CD8-positive, alpha-beta memory T cell (primary cell): ENCODE data around the gene MOB2. TPM values are rescaled to one million over a fixed set of nuclear protein-coding genes. Genes with fewer than 3 reads are reported as not detected.
"Not testable (repeated sequence)": the region's sequence is repeated elsewhere in the genome, so short reads cannot be mapped to it uniquely, and the experiment has no call there.

Experiments
- CTCF ChIA-PET: fragments of 350-600 bp; sonication (Branson Sonifier 250); formaldehyde crosslinking; loops from one replicate; lab custom pipeline; 2021; ENCODE audit warnings: antibody characterized with exemption; lab: Charles Lee
- POLR2A ChIA-PET: fragments of 350-600 bp; sonication (Branson Sonifier 250); formaldehyde crosslinking; loops from one replicate; lab custom pipeline; 2021; ENCODE audit warnings: antibody characterized with exemption; lab: Charles Lee
- DNase-seq, 5 donors: peaks; one replicate each; pipeline versions ENCODE4 v3.0.0 to v3.0.0-alpha.2; 2020 to 2022; ENCODE audit warnings: mixed read lengths in 1 of 5
- H3K27ac ChIP-seq: one replicate; pipeline ENCODE4 v1.7.0; 2013; ENCODE audit warnings: low read depth, mild to moderate bottlenecking, low read length, moderate library complexity
- H3K27me3 ChIP-seq: 2 replicates; pipeline ENCODE4 v1.7.0; 2013; ENCODE audit warnings: low read length, mild to moderate bottlenecking; ENCODE audit not compliant: insufficient read depth, poor library complexity, severe bottlenecking
- H3K36me3 ChIP-seq: 2 replicates; pipeline ENCODE4 v1.7.0; 2013; ENCODE audit warnings: mild to moderate bottlenecking, low read length, moderate library complexity; ENCODE audit not compliant: insufficient read depth
- H3K4me1 ChIP-seq: 2 replicates; pipeline ENCODE4 v1.7.0; 2013; ENCODE audit warnings: mild to moderate bottlenecking, low read length, moderate library complexity; ENCODE audit not compliant: insufficient read depth
- H3K4me3 ChIP-seq: 2 replicates; pipeline ENCODE4 v1.7.0; 2013; ENCODE audit warnings: mild to moderate bottlenecking, low read length
- H3K9me3 ChIP-seq: 2 replicates; pipeline ENCODE4 v1.7.0; 2013; ENCODE audit warnings: mild to moderate bottlenecking, low read length
- H3K27ac Mint-ChIP-seq, 8 donors: one replicate each; pipeline ENCODE4 v1.8.0; 2020 to 2021; ENCODE audit warnings: mixed read lengths in 8 of 8, mild to moderate bottlenecking in 6 of 8, inconsistent platforms in 3 of 8, moderate library complexity in 3 of 8
- H3K27me3 Mint-ChIP-seq, 2 donors: one replicate each; pipeline ENCODE4 v1.8.0; 2020 to 2021; ENCODE audit warnings: mixed read lengths in 2 of 2, mild to moderate bottlenecking in 1 of 2, moderate library complexity in 1 of 2
- H3K36me3 Mint-ChIP-seq, 3 donors: one replicate each; pipeline ENCODE4 v1.8.0; 2020 to 2021; ENCODE audit warnings: mixed read lengths in 3 of 3, inconsistent platforms in 1 of 3, mild to moderate bottlenecking in 1 of 3
- H3K4me1 Mint-ChIP-seq, 3 donors: one replicate each; pipeline ENCODE4 v1.8.0; 2020 to 2021; ENCODE audit warnings: mixed read lengths in 3 of 3, inconsistent platforms in 1 of 3, mild to moderate bottlenecking in 1 of 3
- H3K4me3 Mint-ChIP-seq, 7 donors: one replicate each; pipeline ENCODE4 v1.8.0; 2020 to 2021; ENCODE audit warnings: mixed read lengths in 7 of 7, mild to moderate bottlenecking in 6 of 7, moderate library complexity in 4 of 7, inconsistent platforms in 2 of 7
- H3K9me3 Mint-ChIP-seq, 5 donors: one replicate each; pipeline ENCODE4 v1.8.0; 2020 to 2022; ENCODE audit warnings: mixed read lengths in 5 of 5, mild to moderate bottlenecking in 3 of 5, moderate library complexity in 2 of 5, inconsistent platforms in 1 of 5
- polyA plus RNA-seq: library from polyadenylated mRNA; unstranded; fragments of 300-500 nt; fragmentation: Illumina TruSeq; gene quantifications from one replicate; pipeline ENCODE4 v1.2.3, GENCODE V29; 2021
- total RNA-seq, 2 experiments: library from RNA; stranded (reverse); gene quantifications; one replicate each; pipeline ENCODE4 v1.2.3, GENCODE V29; 2021

Gene MOB2
- total and polyA plus RNA-seq, 3 experiments from 2014 or later, result 26.6 to 67.4 (median 28.7) TPM

GRCh38 chr11:1516273-1517067 is 29.9 kb upstream of the MOB2 start:
- Mint-ChIP-seq H3K27me3 (no peaks in the 10 kb centered on the region), H3K36me3 (peaks cover 0 to 37% (median 3%) of the 10 kb centered on the region in 3 donors), H3K4me1 (peaks cover 68 to 95% (median 78%) of the 10 kb centered on the region in 3 donors), H3K27ac (peak overlapping the region in 6 of 8 donors; percentile 22 to 95 (median 74)), H3K9me3 (no peaks in the 10 kb centered on the region), H3K4me3 (peak overlapping the region in 5 of 7 donors; percentile 3 to 82 (median 55))
- CTCF ChIA-PET, result interaction anchor here (1.0 to 2.2 kb wide), 5 partner anchors 10 to 314 kb away, joined by 3 to 9 read pairs (median 3); no protein-coding TSS in a partner anchor
- Histone ChIP-seq H3K36me3 (no peaks in the 10 kb centered on the region), H3K4me3 (no peak overlapping the region), H3K9me3 (no peaks in the 10 kb centered on the region), H3K4me1 (peaks cover 31% of the 10 kb centered on the region), H3K27ac (no peak overlapping the region), H3K27me3 (no peaks in the 10 kb centered on the region)
- peak in 1 of 5 donors; percentile 40 for DNase-seq
- POLR2A ChIA-PET, result no interaction called here

GRCh38 chr11:1515082-1516060 is 28.8 kb upstream of the MOB2 start:
- peaks cover 64 to 93% (median 74%) of the 10 kb centered on the region in 3 donors for H3K4me1 Mint-ChIP-seq
- ChIA-PET POLR2A (no interaction called here), CTCF (interaction anchor here (1.0 to 2.2 kb wide), 10 partner anchors 8 to 313 kb away, joined by 3 to 10 read pairs (median 4); no protein-coding TSS in a partner anchor)
- H3K27me3 Mint-ChIP-seq, result no peaks in the 10 kb centered on the region
- peak overlapping the region in 2 of 7 donors; percentile 11 to 19 for H3K4me3 Mint-ChIP-seq
- H3K4me1 ChIP-seq, result peaks cover 31% of the 10 kb centered on the region
- H3K27me3 ChIP-seq, result no peaks in the 10 kb centered on the region
- H3K36me3 Mint-ChIP-seq, result peaks cover 0 to 31% (median 3%) of the 10 kb centered on the region in 3 donors
- no peak overlapping the region for H3K27ac ChIP-seq
- H3K4me3 ChIP-seq, result no peak overlapping the region
- H3K9me3 ChIP-seq, result no peaks in the 10 kb centered on the region
- H3K27ac Mint-ChIP-seq, result peak overlapping the region in 2 of 8 donors; percentile 22 to 71
- DNase-seq, result peak; percentile 53 to 75 (median 66)
- no peaks in the 10 kb centered on the region for H3K9me3 Mint-ChIP-seq
- H3K36me3 ChIP-seq, result no peaks in the 10 kb centered on the region

- Mint-ChIP-seq H3K9me3 (no peaks in the 10 kb centered on the region), H3K4me1 (peaks cover 63 to 88% (median 73%) of the 10 kb centered on the region in 3 donors), H3K36me3 (peaks cover 0 to 26% (median 3%) of the 10 kb centered on the region in 3 donors), H3K4me3 (peak overlapping the region in 1 of 7 donors; percentile 44), H3K27me3 (no peaks in the 10 kb centered on the region), H3K27ac (peak overlapping the region in 4 of 8 donors; percentile 26 to 66 (median 45))
- no peak overlapping the region for H3K27ac ChIP-seq
- ChIA-PET POLR2A (no interaction called here), CTCF (interaction anchor here (1.0 to 2.2 kb wide), 10 partner anchors 8 to 312 kb away, joined by 3 to 10 read pairs (median 4); no protein-coding TSS in a partner anchor)
- no peaks in the 10 kb centered on the region for H3K9me3 ChIP-seq
- peaks cover 31% of the 10 kb centered on the region for H3K4me1 ChIP-seq
- no peak overlapping the region for H3K4me3 ChIP-seq
- no peaks in the 10 kb centered on the region for H3K27me3 ChIP-seq
- DNase-seq, result peak in 1 of 5 donors; percentile 33
- H3K36me3 ChIP-seq, result no peaks in the 10 kb centered on the region
Measured at GRCh38 chr11:1514336-1515061, 27.9 kb upstream of the MOB2 start.

- Histone ChIP-seq H3K27me3 (no peaks in the 10 kb centered on the region), H3K4me3 (no peak overlapping the region), H3K9me3 (no peaks in the 10 kb centered on the region), H3K4me1 (peaks cover 31% of the 10 kb centered on the region), H3K27ac (no peak overlapping the region), H3K36me3 (no peaks in the 10 kb centered on the region)
- Mint-ChIP-seq H3K4me3 (peak overlapping the region in 1 of 7 donors; percentile 44), H3K27me3 (no peaks in the 10 kb centered on the region), H3K27ac (peak overlapping the region in 7 of 8 donors; percentile 1 to 84 (median 75)), H3K36me3 (peaks cover 0 to 24% (median 3%) of the 10 kb centered on the region in 3 donors), H3K4me1 (peaks cover 62 to 88% (median 69%) of the 10 kb centered on the region in 3 donors), H3K9me3 (no peaks in the 10 kb centered on the region)
- peak in 1 of 5 donors; percentile 23 for DNase-seq
- ChIA-PET POLR2A (no interaction called here), CTCF (interaction anchor here (1.0 to 1.7 kb wide), 4 partner anchors 10 to 139 kb away, joined by 3 to 4 read pairs (median 3); no protein-coding TSS in a partner anchor)
Measured at GRCh38 chr11:1513326-1514296, 27.0 kb upstream of the MOB2 start.

- H3K4me3 ChIP-seq, H3K9me3 ChIP-seq, H3K36me3 ChIP-seq, H3K27ac ChIP-seq, H3K27me3 Mint-ChIP-seq, H3K4me3 Mint-ChIP-seq, H3K9me3 Mint-ChIP-seq, POLR2A ChIA-PET, CTCF ChIA-PET, H3K27me3 ChIP-seq: not testable (repeated sequence)
- peak overlapping the region in 4 of 8 donors; percentile 37 to 84 (median 80) for H3K27ac Mint-ChIP-seq
- peaks cover 58 to 87% (median 60%) of the 10 kb centered on the region in 3 donors for H3K4me1 Mint-ChIP-seq
- peaks cover 0 to 22% (median 3%) of the 10 kb centered on the region in 3 donors for H3K36me3 Mint-ChIP-seq
- peak in 1 of 5 donors; percentile 27 for DNase-seq
- peaks cover 21% of the 10 kb centered on the region for H3K4me1 ChIP-seq
Measured at GRCh38 chr11:1512531-1513258, 26.1 kb upstream of the MOB2 start.

- no peaks in the 10 kb centered on the region for H3K27me3 Mint-ChIP-seq
- peaks cover 20% of the 10 kb centered on the region for H3K4me1 ChIP-seq
Measured at GRCh38 chr11:1511937-1512496, 25.4 kb upstream of the MOB2 start.

More at GRCh38 chr11:1511937-1512496, 25.4 kb upstream of the MOB2 start:
- CTCF ChIA-PET, result no interaction called here
- H3K9me3 Mint-ChIP-seq, result no peaks in the 10 kb centered on the region
- no peak overlapping the region for H3K4me3 ChIP-seq
- no peaks in the 10 kb centered on the region for H3K27me3 ChIP-seq
- no peaks in the 10 kb centered on the region for H3K9me3 ChIP-seq
- no peaks in the 10 kb centered on the region for H3K36me3 ChIP-seq
- H3K4me1 Mint-ChIP-seq, result peaks cover 54 to 85% (median 57%) of the 10 kb centered on the region in 3 donors
- no peak overlapping the region for H3K27ac ChIP-seq
- POLR2A ChIA-PET, result no interaction called here
- peak in 1 of 5 donors; percentile 26 for DNase-seq
- no peak overlapping the region for H3K4me3 Mint-ChIP-seq
- H3K27ac Mint-ChIP-seq, result peak overlapping the region in 5 of 8 donors; percentile 30 to 85 (median 43)
- peaks cover 0 to 22% (median 3%) of the 10 kb centered on the region in 3 donors for H3K36me3 Mint-ChIP-seq
